ENCODE results near the gene CDA. TPM values are rescaled to one million over a fixed set of nuclear protein-coding genes. Genes with fewer than 3 reads are reported as not detected.
"Not testable (repeated sequence)": the region's sequence is repeated elsewhere in the genome, so short reads cannot be mapped to it uniquely, and the experiment has no call there.

Gene CDA
- total RNA-seq, 2 donors from 2014 or later = 5.0 to 9.1 TPM

GRCh38 chr1:20578721-20579395 is 10.0 kb upstream of the CDA start:
- no peak for DNase-seq (ENCODE audit: low spot score)
- intact Hi-C loops (cut with DNase I) = loop anchor here (5.0 to 10.0 kb wide), 2 partner anchors 56 to 63 kb away; partner anchors contain the start of gene PINK1 (in 1 of the 2)

- intact Hi-C loops (cut with DNase I) = no loop called here
- no peak for DNase-seq (ENCODE audit: low spot score)
Observed at GRCh38 chr1:20584890-20585289, 4.0 kb upstream of the CDA start.

DNA sequence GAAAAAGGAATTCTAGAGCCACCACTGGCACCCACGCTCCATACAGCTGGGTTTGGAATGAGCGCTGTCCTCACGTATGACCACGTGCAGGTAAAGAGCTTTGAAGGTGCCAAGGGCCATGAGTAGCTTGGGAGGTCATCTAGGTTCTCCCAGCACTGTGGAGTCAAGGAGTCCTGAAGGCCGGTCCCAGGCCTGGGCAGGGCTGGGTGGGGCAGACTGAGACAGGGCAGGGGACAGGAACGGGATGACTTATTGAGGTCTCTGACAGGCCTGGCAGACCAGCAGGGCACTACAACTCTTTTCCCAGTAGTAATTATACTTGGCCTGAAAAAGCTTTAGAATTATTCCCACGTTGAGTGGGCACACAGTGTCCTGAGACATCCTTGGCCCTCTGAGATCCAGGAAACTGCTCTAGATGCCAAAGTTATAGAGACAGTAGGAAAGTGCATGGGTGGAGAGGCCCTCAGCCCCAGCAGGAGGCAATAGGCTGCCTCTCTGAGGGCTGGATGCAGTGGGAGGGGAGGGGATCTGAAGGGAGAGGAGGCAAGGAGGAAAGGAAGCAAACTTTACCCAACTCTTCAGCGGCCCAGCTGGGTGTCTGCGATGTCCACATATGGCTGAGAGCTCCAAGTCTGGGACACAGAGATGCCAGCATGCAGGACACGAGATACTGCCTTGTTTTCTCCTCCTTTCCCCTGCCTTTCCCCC is 1.8 kb upstream of the CDA start:
- no peak for DNase-seq (ENCODE audit: low spot score)
- intact Hi-C loops (cut with DNase I) = no loop called here

- DNase-seq (ENCODE audit: low spot score) = no peak
- intact Hi-C loops (cut with DNase I) = no loop called here
Observed at GRCh38 chr1:20587661-20588053, 1.2 kb upstream of the CDA start.

DNA sequence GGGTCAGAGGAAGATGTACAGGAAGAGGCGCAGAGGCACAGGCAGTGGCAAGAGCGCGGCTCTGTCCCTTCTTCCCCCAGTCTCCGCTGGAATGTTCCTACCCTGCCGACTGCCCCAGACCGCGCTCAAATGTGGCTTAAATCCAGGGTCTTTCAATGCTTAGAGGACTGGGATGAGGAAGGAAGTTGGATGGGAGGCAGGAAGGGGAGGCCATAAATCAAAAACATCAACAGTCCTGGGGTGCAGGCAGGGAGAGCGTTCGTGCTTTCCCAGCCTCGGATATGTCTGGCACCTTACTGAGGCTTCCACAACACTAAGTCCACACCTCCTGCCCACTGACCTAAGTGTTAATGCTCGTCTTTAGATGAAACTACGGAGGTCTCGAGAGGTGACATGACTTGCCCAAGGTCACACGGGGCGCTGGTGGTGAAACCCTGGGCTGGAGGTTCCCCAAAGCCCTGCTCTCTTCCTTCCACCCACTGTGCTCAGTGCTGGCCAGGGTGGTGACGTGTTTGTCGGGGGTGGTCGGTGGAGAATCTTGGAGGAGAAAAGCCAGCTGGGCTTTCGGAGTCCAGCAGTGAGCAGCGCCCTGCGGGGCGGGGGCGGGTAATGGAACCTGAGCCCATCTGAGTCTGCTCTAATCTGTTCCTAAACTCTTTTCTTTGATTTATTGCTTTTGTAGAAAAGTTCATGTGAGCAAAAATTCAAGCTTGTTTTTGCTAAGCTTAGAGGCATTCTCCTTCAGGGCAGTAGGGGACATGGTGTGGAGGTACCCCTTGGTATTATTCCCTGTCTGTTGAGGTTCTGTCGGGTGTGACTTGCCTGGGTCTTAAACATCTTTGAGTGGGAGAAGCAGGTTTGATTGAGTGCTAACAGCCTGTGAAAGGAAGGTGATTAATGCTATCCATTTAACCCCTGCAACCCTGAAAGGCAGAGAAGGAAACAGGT is 708 bp downstream of the CDA start:
- peak; percentile 94 for DNase-seq (ENCODE audit: low spot score)
- intact Hi-C loops (cut with DNase I) = loop anchor here in 1 of 2 donors (5.0 kb wide), 1 partner anchor 1632 kb away; the partner anchor contains the start of gene IFFO2

GRCh38 chr1:20590306-20590777 is 1.4 kb downstream of the CDA start:
- intact Hi-C loops (cut with DNase I) = loop anchor here in 1 of 2 donors (5.0 kb wide), 1 partner anchor 1633 kb away; the partner anchor contains the start of gene IFFO2
- DNase-seq (ENCODE audit: low spot score) = no peak

DNA sequence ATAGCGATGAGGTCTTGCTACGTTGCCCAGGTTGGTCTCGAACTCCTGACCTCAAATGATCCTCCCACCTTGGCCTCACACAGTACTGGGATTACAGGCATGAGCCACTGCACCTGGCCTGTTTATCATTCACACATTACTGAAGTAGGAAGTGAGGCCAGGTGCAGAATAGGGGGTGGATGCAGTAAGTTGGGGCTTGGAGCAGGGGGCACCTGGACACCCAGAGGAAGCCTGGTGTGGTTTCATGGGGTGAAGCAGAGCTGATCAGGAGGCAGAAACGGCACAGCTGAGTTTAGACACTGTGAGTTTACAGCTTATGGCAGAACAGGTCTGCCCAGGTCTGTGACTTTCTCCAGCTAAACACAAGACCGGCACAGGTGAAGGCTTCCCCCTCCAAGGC is 4.9 kb downstream of the CDA start:
- no peak for DNase-seq (ENCODE audit: low spot score)
- intact Hi-C loops (cut with DNase I) = loop anchor here in 1 of 2 donors (5.0 kb wide), 1 partner anchor 1636 kb away; the partner anchor contains the start of gene IFFO2

GRCh38 chr1:20594746-20595145 is 5.8 kb downstream of the CDA start:
- DNase-seq (ENCODE audit: low spot score) = no peak
- intact Hi-C loops (cut with DNase I) = loop anchor here in 1 of 2 donors (5.0 kb wide), 1 partner anchor 1637 kb away; the partner anchor contains the start of gene IFFO2

DNA sequence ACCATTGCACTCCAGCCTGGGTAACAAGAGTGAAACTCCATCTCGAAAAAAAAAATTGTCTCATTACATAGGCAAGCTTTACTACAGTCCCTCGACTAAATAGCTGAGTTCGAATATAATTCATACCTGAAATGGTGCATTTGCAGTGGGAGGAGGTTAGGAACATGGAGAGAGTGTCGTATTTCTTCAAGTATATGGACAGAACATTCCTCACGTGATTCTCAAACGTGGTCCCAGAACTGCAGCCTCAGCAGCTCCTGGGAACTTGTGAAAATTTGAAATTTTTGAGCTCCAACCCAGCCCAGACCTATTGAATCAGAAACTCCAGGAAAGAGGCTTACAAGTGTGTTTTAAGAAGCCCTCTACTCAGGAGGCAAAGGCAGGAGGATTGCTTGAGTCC is 7.2 kb downstream of the CDA start:
- DNase-seq (ENCODE audit: low spot score) = no peak
- intact Hi-C loops (cut with DNase I) = no loop called here

GRCh38 chr1:20597650-20598049 is 8.8 kb downstream of the CDA start:
- intact Hi-C loops (cut with DNase I) = no loop called here
- DNase-seq (ENCODE audit: low spot score) = no peak

GRCh38 chr1:20600156-20600555 is 11.3 kb downstream of the CDA start:
- DNase-seq (ENCODE audit: low spot score) = no peak
- intact Hi-C loops (cut with DNase I) = no loop called here

GRCh38 chr1:20601129-20601825 is 12.4 kb downstream of the CDA start:
- no peak for DNase-seq (ENCODE audit: low spot score)
- intact Hi-C loops (cut with DNase I) = no loop called here

DNA sequence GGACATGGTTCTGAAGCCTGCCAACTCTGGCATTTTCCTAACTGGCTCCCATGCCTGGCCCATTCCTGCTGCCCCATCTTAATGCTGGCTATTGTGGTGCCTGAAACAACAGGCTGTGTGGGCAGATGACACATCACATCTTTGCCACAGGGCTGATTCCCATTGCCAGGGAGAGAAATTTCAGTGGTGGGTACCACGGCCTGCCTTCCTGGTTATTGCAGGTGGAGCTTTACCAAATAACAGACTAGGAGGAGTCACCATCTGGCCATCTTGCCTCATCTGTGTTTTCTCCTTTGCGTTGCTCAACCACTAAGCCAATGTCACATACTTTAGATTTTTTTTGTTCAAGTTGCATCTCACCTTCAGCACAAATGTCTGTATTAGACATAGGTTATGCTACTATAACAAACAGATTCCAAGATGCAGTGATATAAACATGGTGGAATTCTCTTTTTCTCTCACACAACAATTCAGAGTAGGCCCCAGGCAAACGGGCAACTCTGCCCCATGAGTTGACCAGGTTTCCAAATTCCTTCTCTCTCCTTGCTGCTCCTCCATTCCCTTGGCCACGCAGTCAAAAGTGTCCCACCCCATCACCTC is 14.1 kb downstream of the CDA start:
- DNase-seq (ENCODE audit: low spot score) = no peak
- intact Hi-C loops (cut with DNase I) = no loop called here

GRCh38 chr1:20603504-20604464 is 14.9 kb downstream of the CDA start:
- intact Hi-C loops (cut with DNase I) = no loop called here

GRCh38 chr1:20604678-20605077 is 15.8 kb downstream of the CDA start:
- no peak for DNase-seq (ENCODE audit: low spot score)
- intact Hi-C loops (cut with DNase I) = no loop called here

More at GRCh38 chr1:20603504-20604464, 14.9 kb downstream of the CDA start:
- no peak for DNase-seq (ENCODE audit: low spot score)

GRCh38 chr1:20606801-20607570 is 18.1 kb downstream of the CDA start:
- DNase-seq (ENCODE audit: low spot score); intact Hi-C loops (cut with DNase I): not testable (repeated sequence)

- intact Hi-C loops (cut with DNase I) = no loop called here
Observed at GRCh38 chr1:20609541-20609940, 20.6 kb downstream of the CDA start.

More at GRCh38 chr1:20609541-20609940, 20.6 kb downstream of the CDA start:
- DNase-seq (ENCODE audit: low spot score) = no peak
